Epithelial cell of esophagus (primary cell): ENCODE results near the gene RBP3.
A peak's percentile ranks its signal among the peaks of the same experiment; 100 is the strongest.

Experiments
- DNase-seq: peaks from one replicate; pipeline ENCODE4 v3.0.0; 2010; ENCODE audit warnings: low read depth
- H3K4me3 ChIP-seq: 2 replicates; pipeline ENCODE4 v1.5.1; 2011; ENCODE audit warnings: mild to moderate bottlenecking, low read length, control low read depth
- CTCF ChIP-seq: IDR thresholded peaks from 2 replicates; pipeline ENCODE4 v1.5.1; 2011; ENCODE audit warnings: low read depth, mild to moderate bottlenecking, low read length, control low read depth, inconsistent platforms; ENCODE audit not compliant: insufficient read depth; ENCODE audit errors: missing control alignments

Gene RBP3

GRCh38 chr10:47323636-47324296 is 24.4 kb upstream of the RBP3 start:
- peak; percentile 21 for DNase-seq
- no peak for TF ChIP-seq CTCF
- H3K4me3 ChIP-seq: no peak overlapping the region

- H3K4me3 ChIP-seq: no peak overlapping the region
- no peak for DNase-seq
- no peak for TF ChIP-seq CTCF
Observed at GRCh38 chr10:47325303-47326291, 22.6 kb upstream of the RBP3 start.

GRCh38 chr10:47326306-47326926 is 21.7 kb upstream of the RBP3 start:
- no peak overlapping the region for H3K4me3 ChIP-seq
- no peak for TF ChIP-seq CTCF
- DNase-seq: no peak

- TF ChIP-seq CTCF: no peak
- no peak for DNase-seq
- no peak overlapping the region for H3K4me3 ChIP-seq
Observed at GRCh38 chr10:47326927-47327330, 21.2 kb upstream of the RBP3 start.

- no peak for TF ChIP-seq CTCF
- DNase-seq: no peak
- H3K4me3 ChIP-seq: no peak overlapping the region
Observed at GRCh38 chr10:47329855-47330254, 18.3 kb upstream of the RBP3 start.

GRCh38 chr10:47330366-47330765 is 17.8 kb upstream of the RBP3 start:
- no peak overlapping the region for H3K4me3 ChIP-seq
- DNase-seq: no peak
- TF ChIP-seq CTCF: no peak
